ENCODE results near the gene XXYLT1. TPM values are rescaled to one million over a fixed set of nuclear protein-coding genes. Genes with fewer than 3 reads are reported as not detected.

XXYLT1 gene
- total RNA-seq, 2 experiments from 2014 or later, result 3.1 to 3.7 TPM

DNA sequence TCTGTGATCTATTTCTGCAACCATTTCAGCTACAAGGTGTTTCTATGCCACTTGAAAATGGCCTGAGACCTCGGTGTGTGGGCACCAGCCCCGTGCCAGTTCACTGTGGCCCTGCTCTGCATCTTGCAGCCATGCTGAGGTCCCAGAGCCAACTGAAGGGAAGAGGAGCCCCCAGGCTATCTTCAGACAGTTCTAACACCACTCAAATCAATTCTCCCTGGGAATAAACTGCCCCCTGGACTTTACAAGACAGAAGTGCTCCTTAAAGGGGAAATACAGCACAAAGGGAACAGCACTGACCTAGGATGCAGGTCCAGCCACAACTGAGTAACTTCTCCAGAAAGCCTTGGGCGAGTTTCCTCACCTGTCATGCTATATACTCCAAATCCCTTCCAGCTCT is 3.9 kb downstream of the XXYLT1 start:
- DNase-seq, result no peak
- ChIA-PET POLR2A (no interaction called here), CTCF (no interaction called here)
- intact Hi-C loops (cut with DNase I, micrococcal nuclease), result loop anchor here (5.0 to 10.0 kb wide), 2 partner anchors 685 to 782 kb away; partner anchors contain the start of gene ATP13A3 (in 1 of the 2)
- TF ChIP-seq, protein P1, sequence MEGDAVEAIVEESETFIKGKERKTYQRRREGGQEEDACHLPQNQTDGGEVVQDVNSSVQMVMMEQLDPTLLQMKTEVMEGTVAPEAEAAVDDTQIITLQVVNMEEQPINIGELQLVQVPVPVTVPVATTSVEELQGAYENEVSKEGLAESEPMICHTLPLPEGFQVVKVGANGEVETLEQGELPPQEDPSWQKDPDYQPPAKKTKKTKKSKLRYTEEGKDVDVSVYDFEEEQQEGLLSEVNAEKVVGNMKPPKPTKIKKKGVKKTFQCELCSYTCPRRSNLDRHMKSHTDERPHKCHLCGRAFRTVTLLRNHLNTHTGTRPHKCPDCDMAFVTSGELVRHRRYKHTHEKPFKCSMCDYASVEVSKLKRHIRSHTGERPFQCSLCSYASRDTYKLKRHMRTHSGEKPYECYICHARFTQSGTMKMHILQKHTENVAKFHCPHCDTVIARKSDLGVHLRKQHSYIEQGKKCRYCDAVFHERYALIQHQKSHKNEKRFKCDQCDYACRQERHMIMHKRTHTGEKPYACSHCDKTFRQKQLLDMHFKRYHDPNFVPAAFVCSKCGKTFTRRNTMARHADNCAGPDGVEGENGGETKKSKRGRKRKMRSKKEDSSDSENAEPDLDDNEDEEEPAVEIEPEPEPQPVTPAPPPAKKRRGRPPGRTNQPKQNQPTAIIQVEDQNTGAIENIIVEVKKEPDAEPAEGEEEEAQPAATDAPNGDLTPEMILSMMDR (IDR thresholded peaks at IDR 0.05), result no peak
- Mint-ChIP-seq H3K27me3 (no peaks in the 10 kb centered on the region), H3K4me3 (no peak overlapping the region), H3K27ac (no peak overlapping the region), H3K36me3 (ENCODE audit: low read depth) (peaks cover 4% of the 10 kb centered on the region), H3K9me3 (no peaks in the 10 kb centered on the region), H3K4me1 (ENCODE audit: low read depth) (peaks cover 15% of the 10 kb centered on the region)
- no peaks in the 10 kb centered on the region for H3K9me3 ChIP-seq (ENCODE audit: control insufficient read depth in 1 of 2, insufficient read depth in 1 of 2, low read length in 2 of 2)
- no peak overlapping the region for H3K27ac ChIP-seq (ENCODE audit: low read depth in 1 of 2, low read length in 2 of 2)
- peaks cover 31% of the 10 kb centered on the region for H3K4me1 ChIP-seq (ENCODE audit: insufficient read depth, low read length)
- no peaks in the 10 kb centered on the region for H3K27me3 ChIP-seq (ENCODE audit: control insufficient read depth in 1 of 2, insufficient read depth in 2 of 2, low read length in 2 of 2)
- peaks cover 5% of the 10 kb centered on the region for H3K36me3 ChIP-seq (ENCODE audit: insufficient read depth, low read length)
- ATAC-seq (ENCODE audit: poor library complexity), result no peak
- no peak overlapping the region for H3K4me3 ChIP-seq (ENCODE audit: low read length)

DNA sequence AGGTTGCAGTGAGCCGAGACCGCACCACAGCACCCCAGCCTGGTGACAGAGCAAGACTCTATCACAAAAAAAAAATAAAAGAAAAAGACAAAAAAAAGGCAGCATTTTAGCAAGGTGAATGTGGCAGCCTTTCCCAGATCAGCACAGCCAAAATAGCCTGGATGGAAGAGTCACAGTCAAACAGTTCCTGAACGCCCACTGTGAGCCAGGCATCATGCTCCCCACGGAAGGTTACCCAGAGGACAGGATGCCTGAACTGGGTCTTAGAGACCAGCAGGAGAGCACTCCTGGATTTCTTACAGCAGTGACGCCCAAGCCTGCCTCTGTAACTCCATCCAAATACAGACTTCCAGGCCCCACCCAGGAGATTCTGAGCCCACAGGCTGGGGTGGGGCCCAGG is 4.5 kb downstream of the XXYLT1 start:
- Mint-ChIP-seq H3K9me3 (no peaks in the 10 kb centered on the region), H3K4me1 (ENCODE audit: low read depth) (peaks cover 15% of the 10 kb centered on the region), H3K27me3 (no peaks in the 10 kb centered on the region), H3K36me3 (ENCODE audit: low read depth) (peaks cover 4% of the 10 kb centered on the region), H3K27ac (no peak overlapping the region), H3K4me3 (no peak overlapping the region)
- Histone ChIP-seq H3K27me3 (ENCODE audit: control insufficient read depth in 1 of 2, insufficient read depth in 2 of 2, low read length in 2 of 2) (no peaks in the 10 kb centered on the region), H3K36me3 (ENCODE audit: insufficient read depth, low read length) (peaks cover 5% of the 10 kb centered on the region), H3K27ac (ENCODE audit: low read depth in 1 of 2, low read length in 2 of 2) (no peak overlapping the region), H3K4me1 (ENCODE audit: insufficient read depth, low read length) (peaks cover 26% of the 10 kb centered on the region), H3K4me3 (ENCODE audit: low read length) (no peak overlapping the region), H3K9me3 (ENCODE audit: control insufficient read depth in 1 of 2, insufficient read depth in 1 of 2, low read length in 2 of 2) (no peaks in the 10 kb centered on the region)
- DNase-seq (no peak), ATAC-seq (ENCODE audit: poor library complexity) (no peak)
- CTCF ChIA-PET, result no interaction called here
- intact Hi-C loops (cut with DNase I, micrococcal nuclease), result loop anchor here (5.0 to 10.0 kb wide), 2 partner anchors 684 to 782 kb away; partner anchors contain the start of gene ATP13A3 (in 1 of the 2)
- TF ChIP-seq, protein P1 (IDR thresholded peaks at IDR 0.05), result no peak
- POLR2A ChIA-PET, result no interaction called here

DNA sequence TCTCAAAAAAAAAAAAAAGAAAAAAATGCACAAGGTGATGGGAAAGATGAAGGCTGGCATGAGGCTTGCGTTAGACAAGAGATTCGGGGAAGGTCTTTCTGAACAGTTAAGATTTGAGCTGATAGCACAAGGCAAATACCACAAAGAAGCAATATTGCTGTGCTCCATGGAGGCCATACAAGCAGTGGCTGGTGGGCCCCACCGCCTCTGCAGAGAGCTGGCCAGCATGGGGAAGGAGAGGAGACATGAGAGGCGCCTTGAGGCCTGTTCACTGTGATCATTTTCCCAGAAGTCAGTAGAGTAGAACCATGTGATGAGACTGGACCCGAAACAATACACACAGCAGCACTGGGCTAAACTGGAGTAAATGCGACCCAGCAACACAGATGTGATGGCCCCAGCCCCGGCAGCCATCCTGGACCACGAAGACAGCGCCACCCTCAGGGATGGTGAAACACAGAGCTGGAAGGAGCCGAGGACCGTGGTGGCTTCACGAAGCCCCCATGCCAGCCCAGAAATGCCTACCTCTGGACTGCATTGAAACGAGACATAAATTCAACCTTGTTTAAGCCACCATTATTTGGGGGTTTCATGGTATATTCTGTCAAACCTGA is 5.5 kb downstream of the XXYLT1 start:
- ChIA-PET CTCF (no interaction called here), POLR2A (no interaction called here)
- H3K4me3 ChIP-seq (ENCODE audit: low read length), result no peak overlapping the region
- ATAC-seq (ENCODE audit: poor library complexity) (no peak), DNase-seq (no peak)
- no peaks in the 10 kb centered on the region for H3K9me3 Mint-ChIP-seq
- H3K9me3 ChIP-seq (ENCODE audit: control insufficient read depth in 1 of 2, insufficient read depth in 1 of 2, low read length in 2 of 2), result no peaks in the 10 kb centered on the region
- peaks cover 4% of the 10 kb centered on the region for H3K36me3 Mint-ChIP-seq (ENCODE audit: low read depth)
- no peak overlapping the region for H3K27ac ChIP-seq (ENCODE audit: low read depth in 1 of 2, low read length in 2 of 2)
- TF ChIP-seq, protein P1 (IDR thresholded peaks at IDR 0.05), result no peak
- H3K36me3 ChIP-seq (ENCODE audit: insufficient read depth, low read length), result peaks cover 5% of the 10 kb centered on the region
- no peak overlapping the region for H3K4me3 Mint-ChIP-seq
- no peaks in the 10 kb centered on the region for H3K27me3 Mint-ChIP-seq
- H3K27ac Mint-ChIP-seq, result no peak overlapping the region
- H3K4me1 ChIP-seq (ENCODE audit: insufficient read depth, low read length), result peaks cover 31% of the 10 kb centered on the region
- H3K4me1 Mint-ChIP-seq (ENCODE audit: low read depth), result peaks cover 23% of the 10 kb centered on the region
- intact Hi-C loops (cut with DNase I, micrococcal nuclease), result loop anchor here (5.0 to 10.0 kb wide), 2 partner anchors 683 to 781 kb away; partner anchors contain the start of gene ATP13A3 (in 1 of the 2)
- no peaks in the 10 kb centered on the region for H3K27me3 ChIP-seq (ENCODE audit: control insufficient read depth in 1 of 2, insufficient read depth in 2 of 2, low read length in 2 of 2)
